Measurements from ENCODE around the gene PRRC1.

DNA sequence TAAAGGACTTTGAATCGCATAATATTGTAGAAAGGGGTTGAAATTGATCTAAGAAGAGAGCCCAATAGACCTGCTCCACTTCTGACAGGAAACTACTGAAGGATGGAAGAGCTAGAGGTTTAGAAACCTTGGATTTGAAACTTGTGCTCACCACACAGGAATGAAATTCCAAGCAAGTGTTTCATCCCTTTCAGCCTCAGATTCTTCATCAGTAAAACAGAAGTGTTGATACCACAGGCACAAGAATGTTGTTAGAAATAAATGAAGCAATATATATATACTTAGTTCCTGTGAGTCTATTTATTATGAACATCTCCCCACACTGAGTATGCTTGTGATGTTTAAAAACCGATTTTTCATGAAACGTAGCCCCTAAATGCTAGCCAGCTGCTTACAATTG lies 43.8 kb downstream of the PRRC1 start:
- TF ChIP-seq, protein P1, sequence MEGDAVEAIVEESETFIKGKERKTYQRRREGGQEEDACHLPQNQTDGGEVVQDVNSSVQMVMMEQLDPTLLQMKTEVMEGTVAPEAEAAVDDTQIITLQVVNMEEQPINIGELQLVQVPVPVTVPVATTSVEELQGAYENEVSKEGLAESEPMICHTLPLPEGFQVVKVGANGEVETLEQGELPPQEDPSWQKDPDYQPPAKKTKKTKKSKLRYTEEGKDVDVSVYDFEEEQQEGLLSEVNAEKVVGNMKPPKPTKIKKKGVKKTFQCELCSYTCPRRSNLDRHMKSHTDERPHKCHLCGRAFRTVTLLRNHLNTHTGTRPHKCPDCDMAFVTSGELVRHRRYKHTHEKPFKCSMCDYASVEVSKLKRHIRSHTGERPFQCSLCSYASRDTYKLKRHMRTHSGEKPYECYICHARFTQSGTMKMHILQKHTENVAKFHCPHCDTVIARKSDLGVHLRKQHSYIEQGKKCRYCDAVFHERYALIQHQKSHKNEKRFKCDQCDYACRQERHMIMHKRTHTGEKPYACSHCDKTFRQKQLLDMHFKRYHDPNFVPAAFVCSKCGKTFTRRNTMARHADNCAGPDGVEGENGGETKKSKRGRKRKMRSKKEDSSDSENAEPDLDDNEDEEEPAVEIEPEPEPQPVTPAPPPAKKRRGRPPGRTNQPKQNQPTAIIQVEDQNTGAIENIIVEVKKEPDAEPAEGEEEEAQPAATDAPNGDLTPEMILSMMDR (IDR thresholded peaks at IDR 0.05) = no peak
- TF ChIP-seq POLR2A (IDR thresholded peaks at IDR 0.05) = no peak

Measured in Peyer's patch (tissue), 4 donors.